Neural cell (in vitro differentiated cells): ENCODE data around the gene SYCE1L. TPM values are rescaled to one million over a fixed set of nuclear protein-coding genes. Genes with fewer than 3 reads are reported as not detected.

ENCODE experiments used
- H2AFZ ChIP-seq: fragments of 200-600, 300-800 bp; sonication (generic), shearing (Covaris generic); 2 replicates; pipeline ENCODE4 v1.6.0; 2014; ENCODE audit warnings: low read depth, mild to moderate bottlenecking, antibody characterized with exemption, low read length, moderate library complexity
- H3F3A ChIP-seq: fragments of 200-600 bp; shearing (Covaris generic); 2 replicates; pipeline ENCODE4 v1.6.1; 2016; ENCODE audit warnings: mild to moderate bottlenecking, moderate library complexity, mixed read lengths, antibody characterized with exemption, low read length; ENCODE audit not compliant: insufficient read depth, poor library complexity, severe bottlenecking
- H3K27ac ChIP-seq: fragments of 200-600, 300-800 bp; sonication (generic), shearing (Covaris generic); 2 replicates; pipeline ENCODE4 v1.5.1; 2014; ENCODE audit warnings: mild to moderate bottlenecking, low read length, moderate library complexity
- H3K27me3 ChIP-seq: fragments of 300-800, 200-600 bp; sonication (generic), shearing (Covaris generic); 2 replicates; pipeline ENCODE4 v1.6.0; 2014; ENCODE audit warnings: mild to moderate bottlenecking, low read depth, low read length, moderate library complexity; ENCODE audit not compliant: insufficient read depth
- H3K36me3 ChIP-seq: fragments of 300-800, 200-600 bp; sonication (generic), shearing (Covaris generic); 2 replicates; pipeline ENCODE4 v1.5.1; 2014; ENCODE audit warnings: mild to moderate bottlenecking, antibody characterized with exemption, low read length, moderate library complexity; ENCODE audit not compliant: insufficient read depth
- H3K4me2 ChIP-seq: fragments of 300-800, 200-600 bp; sonication (generic), shearing (Covaris generic); 2 replicates; pipeline ENCODE4 v1.6.0; 2014; ENCODE audit warnings: mild to moderate bottlenecking, low read length
- H3K4me3 ChIP-seq: fragments of 300-800, 200-600 bp; sonication (generic), shearing (Covaris generic); 2 replicates; pipeline ENCODE4 v1.5.1; 2014; ENCODE audit warnings: mild to moderate bottlenecking, low read length, moderate library complexity
- H3K79me2 ChIP-seq: fragments of 200-600 bp; shearing (Covaris generic); replicated peaks from 2 replicates; pipeline ENCODE4 v1.6.0; 2014; ENCODE audit warnings: mild to moderate bottlenecking, low read length, moderate library complexity; ENCODE audit not compliant: insufficient read depth
- H3K9ac ChIP-seq: fragments of 300-800, 200-600 bp; sonication (generic), shearing (Covaris generic); 2 replicates; pipeline ENCODE4 v1.6.1; 2016; ENCODE audit warnings: mild to moderate bottlenecking, low read length, mixed read lengths
- H3K9me2 ChIP-seq: fragments of 200-600 bp; shearing (Covaris generic); 2 replicates; pipeline ENCODE4 v1.6.1; 2016; ENCODE audit warnings: mild to moderate bottlenecking, low read length, mixed read lengths; ENCODE audit not compliant: insufficient read depth
- H3K9me3 ChIP-seq: fragments of 200-600, 300-800 bp; sonication (generic), shearing (Covaris generic); 2 replicates; pipeline ENCODE4 v1.6.1; 2016; ENCODE audit warnings: mild to moderate bottlenecking, mixed run types, low read length, moderate library complexity, mixed read lengths
- H4K20me1 ChIP-seq: fragments of 200-600 bp; shearing (Covaris generic); 2 replicates; pipeline ENCODE4 v1.6.1; 2016; ENCODE audit warnings: mild to moderate bottlenecking, mixed run types; ENCODE audit not compliant: insufficient read depth
- CTCF ChIP-seq: fragments of 450-650 bp; IDR thresholded peaks from 2 replicates; pipeline ENCODE4 v1.5.1; 2014; ENCODE audit warnings: antibody characterized with exemption, mild to moderate bottlenecking, moderate library complexity; ENCODE audit not compliant: poor library complexity, severe bottlenecking
- EP300 ChIP-seq: fragments of 450-650 bp; conservative IDR thresholded peaks from 2 replicates; pipeline ENCODE4 v1.6.1; 2014; ENCODE audit warnings: antibody characterized with exemption, mild to moderate bottlenecking, moderate library complexity; ENCODE audit not compliant: poor library complexity, severe bottlenecking
- EZH2 ChIP-seq: fragments of 200-600, 300-800 bp; shearing (Covaris generic), sonication (generic); IDR thresholded peaks from 2 replicates; pipeline ENCODE4 v1.6.1; 2014; ENCODE audit warnings: antibody characterized with exemption, low read length, borderline replicate concordance, mild to moderate bottlenecking; ENCODE audit not compliant: insufficient read depth, poor library complexity, severe bottlenecking
- MXI1 ChIP-seq: fragments of 450-650 bp; conservative IDR thresholded peaks from 2 replicates; pipeline ENCODE4 v1.6.1; 2014; ENCODE audit warnings: antibody characterized with exemption, mild to moderate bottlenecking; ENCODE audit not compliant: poor library complexity, severe bottlenecking
- POLR2AphosphoS5 ChIP-seq: IDR thresholded peaks from 2 replicates; pipeline ENCODE4 v1.6.1; 2012
- RAD21 ChIP-seq: fragments of 450-650 bp; conservative IDR thresholded peaks from 2 replicates; pipeline ENCODE4 v1.6.1; 2014; ENCODE audit warnings: antibody characterized with exemption, mild to moderate bottlenecking, moderate library complexity
- REST ChIP-seq: IDR thresholded peaks from 2 replicates; pipeline ENCODE4 v1.6.1; 2012; ENCODE audit warnings: borderline replicate concordance
- SMC3 ChIP-seq: fragments of 450-650 bp; conservative IDR thresholded peaks from 2 replicates; pipeline ENCODE4 v1.6.1; 2014; ENCODE audit warnings: antibody characterized with exemption, mild to moderate bottlenecking, moderate library complexity; ENCODE audit not compliant: poor library complexity
- TAF1 ChIP-seq: IDR thresholded peaks from 2 replicates; pipeline ENCODE4 v1.6.1; 2012; ENCODE audit warnings: low read depth
- polyA plus RNA-seq: library from polyadenylated mRNA; depleted of rRNA; stranded (reverse); fragments of >200 nt; gene quantifications from 2 replicates; pipeline ENCODE4 v1.2.3, GENCODE V29; 2014

SYCE1L gene
- polyA plus RNA-seq, 1 donor from 2014 or later: 1.7 TPM

- no peak for TF ChIP-seq POLR2AphosphoS5
- no peak for TF ChIP-seq CTCF
- no peak for TF ChIP-seq EP300
- no peak for TF ChIP-seq SMC3
- no peak for TF ChIP-seq MXI1
- no peak for TF ChIP-seq REST
- TF ChIP-seq RAD21: no peak
- TF ChIP-seq EZH2: no peak
- TF ChIP-seq TAF1: no peak
- Histone ChIP-seq H3F3A (no peaks in the 10 kb centered on the region), H2AFZ (no peak overlapping the region), H3K27me3 (no peaks in the 10 kb centered on the region), H3K4me3 (no peak overlapping the region), H3K9ac (no peak overlapping the region), H3K36me3 (no peaks in the 10 kb centered on the region), H3K9me3 (no peaks in the 10 kb centered on the region), H4K20me1 (no peaks in the 10 kb centered on the region), H3K4me2 (no peak overlapping the region), H3K27ac (no peak overlapping the region), H3K9me2 (no peaks in the 10 kb centered on the region), H3K79me2 (no peaks in the 10 kb centered on the region)
Measured at GRCh38 chr16:77166726-77167125, 32.5 kb upstream of the SYCE1L start.

GRCh38 chr16:77168901-77169300 lies 30.3 kb upstream of the SYCE1L start:
- Histone ChIP-seq H3K4me2 (no peak overlapping the region), H3K79me2 (no peaks in the 10 kb centered on the region), H2AFZ (no peak overlapping the region), H3K9me2 (no peaks in the 10 kb centered on the region), H4K20me1 (no peaks in the 10 kb centered on the region), H3K9me3 (no peaks in the 10 kb centered on the region), H3K27me3 (no peaks in the 10 kb centered on the region), H3K36me3 (no peaks in the 10 kb centered on the region), H3K9ac (no peak overlapping the region), H3K27ac (no peak overlapping the region), H3F3A (no peaks in the 10 kb centered on the region), H3K4me3 (no peak overlapping the region)
- TF ChIP-seq EZH2 (no peak), EP300 (no peak), POLR2AphosphoS5 (no peak), SMC3 (no peak), TAF1 (no peak), CTCF (no peak), RAD21 (no peak), MXI1 (no peak), REST (no peak)
